HEK293T (cell line): ENCODE data around the gene CABLES2.

Source experiments
- CTCF ChIA-PET: fragments of 350-600 bp; formaldehyde crosslinking; extraction: SDS; loops from one replicate; lab custom pipeline; 2021; ENCODE audit warnings: antibody characterized with exemption, inconsistent platforms; lab: Yijun Ruan, JAX
- POLR2A ChIA-PET: fragments of 350-600 bp; formaldehyde crosslinking; extraction: SDS; loops from one replicate; lab custom pipeline; 2020; ENCODE audit warnings: antibody characterized with exemption, inconsistent platforms; lab: Yijun Ruan, JAX
- DNase-seq: peaks from one replicate; pipeline ENCODE4 v3.0.0; 2012; ENCODE audit warnings: mixed read lengths; ENCODE audit errors: extremely low spot score
- ARNT ChIP-seq: fragments of 450-650 bp; IDR thresholded peaks from 2 replicates; pipeline ENCODE4 v1.6.1; 2017; ENCODE audit warnings: mild to moderate bottlenecking
- FOXK2 ChIP-seq: fragments of 450-650 bp; IDR thresholded peaks from 2 replicates; pipeline ENCODE4 v1.6.1; 2016; ENCODE audit warnings: mild to moderate bottlenecking
- L3MBTL2 ChIP-seq: fragments of 450-650 bp; conservative IDR thresholded peaks from 2 replicates; pipeline ENCODE4 v1.6.1; 2016; ENCODE audit warnings: mild to moderate bottlenecking
- LEF1 ChIP-seq: fragments of 450-650 bp; IDR thresholded peaks from 2 replicates; pipeline ENCODE4 v1.6.1; 2017; ENCODE audit warnings: mild to moderate bottlenecking, borderline replicate concordance
- NFRKB ChIP-seq: fragments of 450-650 bp; IDR thresholded peaks from 2 replicates; pipeline ENCODE4 v1.6.1; 2016; ENCODE audit warnings: mild to moderate bottlenecking, moderate library complexity
- SUZ12 ChIP-seq: fragments of 450-650 bp; IDR thresholded peaks from 2 replicates; pipeline ENCODE4 v1.6.1; 2016; ENCODE audit warnings: mild to moderate bottlenecking
- TARDBP ChIP-seq: fragments of 450-650 bp; IDR thresholded peaks from 2 replicates; pipeline ENCODE4 v1.6.1; 2016
- ZNF384 ChIP-seq: fragments of 450-650 bp; IDR thresholded peaks from 2 replicates; pipeline ENCODE4 v1.6.1; 2016
- TF ChIP-seq, protein P1 (sequence below): fragments of 450-650 bp; IDR thresholded peaks from 2 replicates; pipeline ENCODE4 v1.6.1; 2016

The CABLES2 gene

DNA sequence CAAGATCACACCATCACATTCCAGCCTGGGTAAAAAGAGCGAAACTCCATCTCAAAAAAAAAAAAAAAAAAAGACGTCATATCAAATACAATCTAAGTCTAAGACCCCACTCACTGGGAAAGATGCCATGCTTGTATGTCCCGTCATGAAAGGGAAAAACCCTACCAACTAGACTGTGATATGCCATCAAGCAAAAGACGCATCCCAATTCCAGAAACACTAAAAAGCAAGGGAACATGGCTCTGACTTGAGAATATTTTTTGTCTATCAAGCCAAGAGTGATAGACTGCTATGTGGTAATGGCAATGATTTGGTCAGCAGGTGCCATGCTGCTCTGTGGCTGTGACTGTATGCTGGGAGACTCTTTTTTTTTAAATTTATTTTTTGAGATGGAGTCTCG, 63.0 kb downstream of the CABLES2 start:
- ChIA-PET POLR2A (no interaction called here), CTCF (interaction anchor here (0.7 to 1.1 kb wide), 3 partner anchors 10 to 38 kb away, joined by 3 to 7 read pairs (median 5); no protein-coding TSS in a partner anchor)
- no peak for DNase-seq
- TF ChIP-seq TARDBP, result no peak
- no peak for TF ChIP-seq FOXK2
- no peak for TF ChIP-seq SUZ12
- no peak for TF ChIP-seq LEF1
- no peak for TF ChIP-seq ARNT

DNA sequence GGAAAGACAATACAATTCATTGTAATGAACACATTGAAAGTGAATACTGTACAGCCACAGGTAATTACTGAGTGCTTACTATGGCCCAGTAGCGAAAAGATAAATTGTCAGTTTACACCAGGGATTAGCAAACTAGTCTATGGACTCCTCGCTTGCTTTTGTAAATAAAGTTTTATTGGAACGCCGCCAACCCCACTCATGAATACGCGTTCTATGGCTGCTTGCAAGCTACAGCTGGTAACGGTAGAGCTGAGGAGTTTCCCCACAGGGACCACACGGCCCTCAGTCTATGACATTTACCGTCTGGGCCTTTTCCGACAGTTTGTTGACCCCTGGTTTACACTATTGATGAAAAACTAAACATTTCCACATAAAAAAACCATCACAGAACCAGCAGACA, 64.2 kb downstream of the CABLES2 start:
- TF ChIP-seq, protein P1, sequence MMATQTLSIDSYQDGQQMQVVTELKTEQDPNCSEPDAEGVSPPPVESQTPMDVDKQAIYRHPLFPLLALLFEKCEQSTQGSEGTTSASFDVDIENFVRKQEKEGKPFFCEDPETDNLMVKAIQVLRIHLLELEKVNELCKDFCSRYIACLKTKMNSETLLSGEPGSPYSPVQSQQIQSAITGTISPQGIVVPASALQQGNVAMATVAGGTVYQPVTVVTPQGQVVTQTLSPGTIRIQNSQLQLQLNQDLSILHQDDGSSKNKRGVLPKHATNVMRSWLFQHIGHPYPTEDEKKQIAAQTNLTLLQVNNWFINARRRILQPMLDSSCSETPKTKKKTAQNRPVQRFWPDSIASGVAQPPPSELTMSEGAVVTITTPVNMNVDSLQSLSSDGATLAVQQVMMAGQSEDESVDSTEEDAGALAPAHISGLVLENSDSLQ, result no peak
- TF ChIP-seq NFRKB, result no peak
- TF ChIP-seq LEF1, result no peak
- no peak for TF ChIP-seq ZNF384
- POLR2A ChIA-PET, result no interaction called here
- CTCF ChIA-PET, result interaction anchor here (1.1 kb wide), 1 partner anchor 26 kb away, joined by 5 read pairs; no protein-coding TSS in a partner anchor
- DNase-seq, result no peak

DNA sequence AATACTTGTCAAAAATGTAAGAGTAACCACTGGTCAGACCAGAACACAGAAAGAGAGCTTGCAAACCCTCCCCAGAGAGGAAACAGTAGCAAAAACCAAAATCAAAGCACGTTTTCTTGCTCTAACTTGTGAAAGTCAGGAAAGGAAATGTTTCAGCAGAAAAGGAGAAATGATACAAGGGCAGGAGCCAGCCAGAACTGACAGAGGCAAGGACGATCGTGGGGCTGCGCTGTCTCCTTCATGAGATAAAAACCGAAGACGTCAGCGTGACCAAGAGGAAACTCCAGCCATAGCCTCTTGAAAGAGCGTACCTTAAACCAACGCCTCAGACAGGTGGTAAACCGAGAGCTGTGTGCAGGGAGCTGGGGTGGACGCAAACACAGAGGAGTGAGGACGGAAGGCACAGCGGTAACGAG, 67.4 kb downstream of the CABLES2 start:
- POLR2A ChIA-PET, result no interaction called here
- CTCF ChIA-PET, result no interaction called here
- DNase-seq, result no peak
- TF ChIP-seq FOXK2 (no peak), L3MBTL2 (no peak)
